ENCODE results near the gene HAPLN3. TPM values are rescaled to one million over a fixed set of nuclear protein-coding genes. Genes with fewer than 3 reads are reported as not detected.

HAPLN3 gene
- total RNA-seq, 1 donor from 2014 or later: 2.7 TPM

DNA sequence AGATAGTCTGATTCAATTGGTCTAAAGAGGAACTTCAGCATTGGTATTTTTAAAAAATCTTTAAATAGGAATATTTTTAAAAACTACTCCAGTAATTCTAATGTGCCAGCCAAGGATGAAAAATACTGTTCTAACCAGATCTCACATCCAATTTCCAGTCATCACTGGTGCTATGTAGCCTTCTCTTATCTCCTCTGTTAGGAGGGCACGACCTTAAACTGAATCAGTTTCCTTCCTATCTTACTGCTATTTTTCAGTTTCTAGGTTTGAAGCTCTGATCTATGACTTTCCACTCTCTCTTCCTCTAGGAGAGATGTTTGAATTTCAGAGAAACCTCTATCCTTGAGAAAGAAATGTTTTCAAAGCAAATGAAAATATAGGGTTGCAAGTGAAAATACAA, 31.9 kb downstream of the HAPLN3 start:
- no peak overlapping the region for H3K27ac Mint-ChIP-seq
- H3K36me3 ChIP-seq: no peaks in the 10 kb centered on the region
- no peaks in the 10 kb centered on the region for H3K36me3 Mint-ChIP-seq

DNA sequence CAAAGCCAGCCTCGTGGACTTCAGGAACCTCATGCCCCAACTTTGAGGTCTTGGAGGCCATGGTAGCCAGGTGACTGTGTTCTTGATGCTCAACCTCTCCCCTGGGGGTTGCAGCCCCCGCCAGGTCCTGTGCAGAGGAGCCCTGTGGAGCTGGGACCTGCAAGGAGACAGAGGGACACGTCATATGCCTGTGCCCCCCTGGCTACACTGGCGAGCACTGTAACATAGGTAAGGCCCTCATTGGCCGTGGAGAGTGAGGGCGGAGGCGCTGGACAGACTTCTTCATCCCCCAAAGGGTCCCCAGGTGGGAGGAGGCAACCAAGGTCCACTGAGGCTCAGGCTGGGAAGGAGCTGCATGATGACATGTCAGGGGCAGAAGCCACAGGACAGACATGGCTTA, 35.1 kb downstream of the HAPLN3 start:
- H3K27ac Mint-ChIP-seq: no peak overlapping the region
- H3K4me1 Mint-ChIP-seq: no peaks in the 10 kb centered on the region
- no peak overlapping the region for H3K4me3 Mint-ChIP-seq
- no peak overlapping the region for H2AFZ ChIP-seq (replicated peaks)
- no peaks in the 10 kb centered on the region for H3K36me3 Mint-ChIP-seq
- TF ChIP-seq EZH2 (IDR thresholded peaks at IDR 0.05) (no peak), EZH2phosphoT487 (IDR thresholded peaks at IDR 0.05) (no peak)
- TF ChIP-seq, protein P1, sequence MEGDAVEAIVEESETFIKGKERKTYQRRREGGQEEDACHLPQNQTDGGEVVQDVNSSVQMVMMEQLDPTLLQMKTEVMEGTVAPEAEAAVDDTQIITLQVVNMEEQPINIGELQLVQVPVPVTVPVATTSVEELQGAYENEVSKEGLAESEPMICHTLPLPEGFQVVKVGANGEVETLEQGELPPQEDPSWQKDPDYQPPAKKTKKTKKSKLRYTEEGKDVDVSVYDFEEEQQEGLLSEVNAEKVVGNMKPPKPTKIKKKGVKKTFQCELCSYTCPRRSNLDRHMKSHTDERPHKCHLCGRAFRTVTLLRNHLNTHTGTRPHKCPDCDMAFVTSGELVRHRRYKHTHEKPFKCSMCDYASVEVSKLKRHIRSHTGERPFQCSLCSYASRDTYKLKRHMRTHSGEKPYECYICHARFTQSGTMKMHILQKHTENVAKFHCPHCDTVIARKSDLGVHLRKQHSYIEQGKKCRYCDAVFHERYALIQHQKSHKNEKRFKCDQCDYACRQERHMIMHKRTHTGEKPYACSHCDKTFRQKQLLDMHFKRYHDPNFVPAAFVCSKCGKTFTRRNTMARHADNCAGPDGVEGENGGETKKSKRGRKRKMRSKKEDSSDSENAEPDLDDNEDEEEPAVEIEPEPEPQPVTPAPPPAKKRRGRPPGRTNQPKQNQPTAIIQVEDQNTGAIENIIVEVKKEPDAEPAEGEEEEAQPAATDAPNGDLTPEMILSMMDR (IDR thresholded peaks at IDR 0.05): no peak
- no peaks in the 10 kb centered on the region for H3K4me1 ChIP-seq
- no peaks in the 10 kb centered on the region for H3K36me3 ChIP-seq
- no peak overlapping the region for H3K9ac ChIP-seq
- H3K27me3 ChIP-seq: no peaks in the 10 kb centered on the region
- H3K27ac ChIP-seq: no peak overlapping the region
- no peak overlapping the region for H3K4me2 ChIP-seq
- no peak for DNase-seq (ENCODE audit: low spot score)
- peaks cover 4% of the 10 kb centered on the region for H3K9me3 Mint-ChIP-seq
- no peaks in the 10 kb centered on the region for H3F3A ChIP-seq (ENCODE audit: low read depth)
- no peaks in the 10 kb centered on the region for H3K79me2 ChIP-seq (ENCODE audit: low read depth)
- peaks cover 2% of the 10 kb centered on the region for H3K27me3 Mint-ChIP-seq (ENCODE audit: insufficient read depth, low read depth)
- H3K4me3 ChIP-seq: no peak overlapping the region
- H3K9me3 ChIP-seq (ENCODE audit: low read depth): no peaks in the 10 kb centered on the region
- H4K20me1 ChIP-seq (ENCODE audit: low read depth): no peaks in the 10 kb centered on the region

More for the DNA sequence above, 31.9 kb downstream of the HAPLN3 start:
- H3K27ac ChIP-seq: no peak overlapping the region
- peaks cover 9% of the 10 kb centered on the region for H3K9me3 Mint-ChIP-seq
- H4K20me1 ChIP-seq (ENCODE audit: low read depth): no peaks in the 10 kb centered on the region
- TF ChIP-seq, protein P1 (IDR thresholded peaks at IDR 0.05): no peak
- TF ChIP-seq EZH2 (IDR thresholded peaks at IDR 0.05) (no peak), EZH2phosphoT487 (IDR thresholded peaks at IDR 0.05) (no peak)
- no peak overlapping the region for H2AFZ ChIP-seq (replicated peaks)
- no peaks in the 10 kb centered on the region for H3K4me1 Mint-ChIP-seq
- H3K27me3 ChIP-seq: no peaks in the 10 kb centered on the region
- H3K4me3 ChIP-seq: no peak overlapping the region
- H3K4me2 ChIP-seq: no peak overlapping the region
- peaks cover 4% of the 10 kb centered on the region for H3K27me3 Mint-ChIP-seq (ENCODE audit: insufficient read depth, low read depth)
- no peaks in the 10 kb centered on the region for H3K4me1 ChIP-seq
- no peaks in the 10 kb centered on the region for H3K79me2 ChIP-seq (ENCODE audit: low read depth)
- no peak overlapping the region for H3K9ac ChIP-seq
- H3K9me3 ChIP-seq (ENCODE audit: low read depth): no peaks in the 10 kb centered on the region
- H3F3A ChIP-seq (ENCODE audit: low read depth): no peaks in the 10 kb centered on the region
- no peak for DNase-seq (ENCODE audit: low spot score)
- H3K4me3 Mint-ChIP-seq: no peak overlapping the region

DNA sequence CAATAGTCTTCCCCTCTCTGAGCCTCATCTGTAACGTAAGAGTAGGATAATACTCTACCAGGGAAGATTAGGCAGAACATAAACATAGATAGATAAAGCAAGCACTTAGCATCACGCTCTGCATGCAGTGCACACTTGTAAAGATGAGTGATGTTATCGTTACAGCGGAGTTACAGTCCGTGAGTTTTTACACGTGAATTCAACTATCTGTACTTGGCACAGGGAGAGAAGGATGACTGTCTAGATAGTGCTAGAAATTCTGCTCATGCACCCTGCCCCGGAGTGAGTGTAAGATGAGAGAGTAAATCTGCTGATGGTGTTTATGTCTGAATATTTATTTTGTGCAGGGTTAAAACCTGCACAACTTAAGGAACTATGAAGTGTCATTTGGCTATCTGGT, 35.8 kb downstream of the HAPLN3 start:
- Histone ChIP-seq H3K4me3 (no peak overlapping the region), H3F3A (ENCODE audit: low read depth) (no peaks in the 10 kb centered on the region), H3K4me1 (no peaks in the 10 kb centered on the region), H3K4me2 (no peak overlapping the region), H3K79me2 (ENCODE audit: low read depth) (no peaks in the 10 kb centered on the region), H3K36me3 (no peaks in the 10 kb centered on the region), H2AFZ (replicated peaks) (no peak overlapping the region), H3K9ac (no peak overlapping the region), H4K20me1 (ENCODE audit: low read depth) (no peaks in the 10 kb centered on the region), H3K27me3 (no peaks in the 10 kb centered on the region), H3K9me3 (ENCODE audit: low read depth) (no peaks in the 10 kb centered on the region), H3K27ac (no peak overlapping the region)
- Mint-ChIP-seq H3K36me3 (no peaks in the 10 kb centered on the region), H3K4me3 (no peak overlapping the region), H3K27me3 (ENCODE audit: insufficient read depth, low read depth) (peaks cover 2% of the 10 kb centered on the region), H3K9me3 (peaks cover 7% of the 10 kb centered on the region), H3K27ac (no peak overlapping the region), H3K4me1 (no peaks in the 10 kb centered on the region)
- DNase-seq (ENCODE audit: low spot score): no peak
- TF ChIP-seq EZH2phosphoT487 (IDR thresholded peaks at IDR 0.05) (no peak), EZH2 (IDR thresholded peaks at IDR 0.05) (no peak)
- TF ChIP-seq, protein P1 (IDR thresholded peaks at IDR 0.05): no peak
